HL-60 (cell line): ENCODE results near the gene GRPEL2.

Experiments
- SPI1 ChIP-seq: IDR thresholded peaks from 2 replicates; pipeline ENCODE4 v1.6.1; 2012; ENCODE audit warnings: low read depth, mild to moderate bottlenecking, borderline replicate concordance
- TF ChIP-seq, protein P1 (sequence below): IDR thresholded peaks from one replicate; pipeline ENCODE4 v1.5.1; 2011; ENCODE audit warnings: low read length, control low read depth, inconsistent platforms; ENCODE audit not compliant: insufficient read depth

DNA sequence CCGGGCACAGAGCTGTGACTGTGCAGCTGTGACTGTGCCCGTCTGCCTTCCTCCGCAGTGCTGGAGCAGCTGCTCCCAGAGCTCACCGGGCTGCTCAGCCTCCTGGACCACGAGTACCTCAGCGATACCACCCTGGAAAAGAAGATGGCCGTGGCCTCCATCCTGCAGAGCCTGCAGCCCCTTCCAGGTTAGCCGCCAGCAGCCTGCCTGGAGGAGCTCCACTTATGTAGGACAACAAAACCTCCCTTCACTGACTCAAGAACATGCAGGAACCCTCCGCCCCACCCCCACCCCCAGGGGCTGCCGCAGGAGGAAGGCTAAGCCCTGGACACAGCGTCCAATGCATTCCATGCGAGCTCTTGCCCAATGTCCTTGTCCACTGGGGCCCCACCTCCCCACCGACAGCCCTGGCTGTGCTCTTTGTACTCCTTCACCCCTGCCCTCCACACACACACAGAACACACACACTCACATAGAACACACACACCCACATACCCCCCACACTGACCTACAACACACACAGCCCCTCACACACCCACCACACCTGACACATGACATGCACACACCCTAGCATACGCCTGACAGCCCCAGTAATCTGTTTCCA is 45.7 kb upstream of the GRPEL2 start:
- TF ChIP-seq SPI1 = no peak
- TF ChIP-seq, protein P1, sequence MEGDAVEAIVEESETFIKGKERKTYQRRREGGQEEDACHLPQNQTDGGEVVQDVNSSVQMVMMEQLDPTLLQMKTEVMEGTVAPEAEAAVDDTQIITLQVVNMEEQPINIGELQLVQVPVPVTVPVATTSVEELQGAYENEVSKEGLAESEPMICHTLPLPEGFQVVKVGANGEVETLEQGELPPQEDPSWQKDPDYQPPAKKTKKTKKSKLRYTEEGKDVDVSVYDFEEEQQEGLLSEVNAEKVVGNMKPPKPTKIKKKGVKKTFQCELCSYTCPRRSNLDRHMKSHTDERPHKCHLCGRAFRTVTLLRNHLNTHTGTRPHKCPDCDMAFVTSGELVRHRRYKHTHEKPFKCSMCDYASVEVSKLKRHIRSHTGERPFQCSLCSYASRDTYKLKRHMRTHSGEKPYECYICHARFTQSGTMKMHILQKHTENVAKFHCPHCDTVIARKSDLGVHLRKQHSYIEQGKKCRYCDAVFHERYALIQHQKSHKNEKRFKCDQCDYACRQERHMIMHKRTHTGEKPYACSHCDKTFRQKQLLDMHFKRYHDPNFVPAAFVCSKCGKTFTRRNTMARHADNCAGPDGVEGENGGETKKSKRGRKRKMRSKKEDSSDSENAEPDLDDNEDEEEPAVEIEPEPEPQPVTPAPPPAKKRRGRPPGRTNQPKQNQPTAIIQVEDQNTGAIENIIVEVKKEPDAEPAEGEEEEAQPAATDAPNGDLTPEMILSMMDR = no peak
